ENCODE measurements around the gene CAPN5.

The CAPN5 gene

DNA sequence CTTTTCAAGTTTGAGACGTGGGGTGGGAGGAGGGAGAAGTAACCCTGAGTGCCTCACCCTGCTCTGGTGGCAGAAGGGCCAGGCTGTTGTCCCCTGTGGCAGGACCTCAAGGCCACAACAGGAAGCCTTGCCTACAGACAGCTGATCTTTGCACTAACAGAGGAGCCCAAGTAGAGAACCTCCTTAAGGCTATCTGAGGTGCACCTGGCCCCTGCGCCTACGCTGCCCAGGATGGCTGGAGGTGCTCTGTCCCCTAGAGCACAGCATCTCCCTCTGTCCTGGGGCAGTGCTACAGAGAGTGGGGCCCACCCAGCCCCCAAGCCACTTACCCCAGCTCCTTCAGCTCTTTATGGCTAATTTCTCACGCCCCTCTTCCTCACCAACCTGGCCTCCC lies 88.3 kb downstream of the CAPN5 start:
- peak in 3 of 10 donors; percentile 16 to 59 (median 51) for DNase-seq
- intact Hi-C loops (cut with DNase I): no loop called here

DNA sequence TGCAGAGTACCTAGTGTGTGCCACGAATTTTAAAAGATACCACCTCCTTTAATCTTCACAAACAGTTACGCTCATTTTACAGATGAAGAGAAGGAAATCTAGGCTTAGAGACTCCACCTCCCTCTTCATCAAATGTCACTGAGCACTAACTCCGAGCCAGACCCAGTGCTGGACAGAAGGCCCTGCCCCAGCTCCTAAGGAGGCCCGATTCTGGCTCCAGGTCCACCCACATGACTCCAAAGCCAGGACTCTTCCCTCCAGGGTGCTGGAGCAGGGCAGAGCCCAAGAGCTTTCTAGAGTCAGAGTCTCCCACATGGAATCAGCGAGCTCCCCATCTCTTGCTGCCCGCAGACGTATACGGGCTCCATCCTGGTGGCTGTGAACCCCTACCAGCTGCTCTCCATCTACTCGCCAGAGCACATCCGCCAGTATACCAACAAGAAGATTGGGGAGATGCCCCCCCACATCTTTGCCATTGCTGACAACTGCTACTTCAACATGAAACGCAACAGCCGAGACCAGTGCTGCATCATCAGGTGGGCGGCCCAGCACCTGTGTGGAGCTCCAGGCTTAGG lies 88.9 kb downstream of the CAPN5 start:
- intact Hi-C loops (cut with DNase I): no loop called here
- peak in 3 of 10 donors; percentile 50 to 70 (median 54) for DNase-seq

DNA sequence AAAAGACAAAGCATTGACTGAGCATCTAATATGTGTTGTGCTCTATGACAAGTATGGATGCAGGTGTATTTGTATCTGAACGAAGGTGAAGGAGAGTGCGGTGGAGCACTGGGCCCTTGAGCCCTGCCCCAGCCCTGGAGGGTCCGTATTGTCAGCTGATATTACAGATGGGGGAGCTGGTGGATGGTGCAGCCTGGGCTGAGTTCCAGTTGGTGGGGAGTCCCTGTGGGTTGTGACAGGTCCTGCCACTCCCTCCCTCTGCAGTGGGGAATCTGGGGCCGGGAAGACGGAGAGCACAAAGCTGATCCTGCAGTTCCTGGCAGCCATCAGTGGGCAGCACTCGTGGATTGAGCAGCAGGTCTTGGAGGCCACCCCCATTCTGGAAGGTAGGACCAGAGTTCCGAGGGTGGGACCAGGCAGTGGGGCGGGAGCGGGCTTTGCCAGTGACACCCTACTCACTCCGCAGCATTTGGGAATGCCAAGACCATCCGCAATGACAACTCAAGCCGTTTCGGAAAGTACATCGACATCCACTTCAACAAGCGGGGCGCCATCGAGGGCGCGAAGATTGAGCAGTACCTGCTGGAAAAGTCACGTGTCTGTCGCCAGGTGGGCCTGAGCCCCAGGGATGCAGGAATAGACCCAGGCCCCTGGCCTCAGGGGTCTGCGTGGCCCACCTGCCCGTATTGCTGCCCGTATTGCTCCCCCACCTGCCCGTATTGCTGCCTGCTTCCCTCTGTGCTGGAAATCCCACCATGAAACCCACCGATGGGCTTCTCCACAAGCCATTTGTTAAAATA lies 89.8 kb downstream of the CAPN5 start:
- DNase-seq: peak in 3 of 10 donors; percentile 48 to 64 (median 62)
- intact Hi-C loops (cut with DNase I): no loop called here

DNA sequence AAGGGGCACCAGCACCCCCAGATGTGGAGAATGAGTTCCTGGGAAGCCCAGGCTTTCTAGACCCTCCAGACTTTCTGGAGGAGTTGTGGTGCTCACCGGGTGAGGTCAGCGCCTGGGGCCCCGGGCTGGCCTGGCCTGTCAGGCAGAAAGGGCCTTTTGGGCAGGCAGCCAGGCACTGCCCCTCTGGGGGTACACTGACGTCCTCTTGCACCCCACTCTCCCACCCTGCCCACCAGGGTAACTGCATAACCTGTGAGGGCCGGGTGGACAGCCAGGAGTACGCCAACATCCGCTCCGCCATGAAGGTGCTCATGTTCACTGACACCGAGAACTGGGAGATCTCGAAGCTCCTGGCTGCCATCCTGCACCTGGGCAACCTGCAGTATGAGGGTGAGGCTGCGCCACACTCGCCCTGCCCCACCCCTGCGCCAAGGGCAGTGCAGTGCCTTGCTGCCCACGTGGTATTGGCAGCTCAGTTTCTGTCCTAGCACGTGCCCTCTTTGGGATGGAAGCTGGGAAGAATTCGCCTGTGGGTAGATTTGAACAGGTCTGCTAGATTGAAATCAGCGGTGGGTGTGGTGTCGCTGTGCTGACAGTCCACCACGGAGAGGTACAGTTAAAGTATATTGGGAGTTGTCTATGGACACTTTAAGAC lies 91.4 kb downstream of the CAPN5 start:
- peak in 3 of 10 donors; percentile 64 to 81 (median 77) for DNase-seq
- intact Hi-C loops (cut with DNase I): no loop called here

DNA sequence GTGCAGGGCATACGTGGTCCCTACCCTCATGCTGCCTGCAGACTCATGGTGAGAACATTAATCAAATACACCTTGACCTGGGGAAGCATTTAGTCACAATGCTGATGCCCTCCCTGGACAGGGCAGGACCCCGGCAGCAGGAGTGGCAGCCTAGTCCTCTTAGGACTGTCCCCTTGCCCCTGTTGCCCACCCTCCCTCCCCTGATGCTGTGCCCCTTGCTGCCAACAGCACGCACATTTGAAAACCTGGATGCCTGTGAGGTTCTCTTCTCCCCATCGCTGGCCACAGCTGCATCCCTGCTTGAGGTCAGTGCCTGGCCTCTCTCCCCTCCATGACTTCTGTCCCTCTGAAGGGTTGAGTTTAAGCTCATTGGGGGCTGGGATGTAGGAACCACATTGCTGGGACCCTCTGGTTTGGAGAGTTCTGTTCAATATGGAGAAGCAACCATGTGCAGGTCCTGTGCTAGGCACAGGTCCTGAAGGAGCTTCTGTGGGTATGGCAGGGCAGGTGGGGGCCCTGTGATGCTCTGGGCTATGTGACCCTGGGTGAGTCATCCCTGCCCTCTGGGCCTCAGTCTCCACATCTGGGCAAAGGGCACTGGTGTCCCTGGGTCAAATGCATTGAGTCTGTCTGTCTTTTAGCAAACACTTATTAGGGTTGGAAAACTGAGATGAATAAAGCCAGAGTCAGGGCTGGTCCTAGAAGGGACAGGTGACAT lies 92.6 kb downstream of the CAPN5 start:
- peak in 2 of 10 donors; percentile 58 to 61 for DNase-seq
- intact Hi-C loops (cut with DNase I): no loop called here

DNA sequence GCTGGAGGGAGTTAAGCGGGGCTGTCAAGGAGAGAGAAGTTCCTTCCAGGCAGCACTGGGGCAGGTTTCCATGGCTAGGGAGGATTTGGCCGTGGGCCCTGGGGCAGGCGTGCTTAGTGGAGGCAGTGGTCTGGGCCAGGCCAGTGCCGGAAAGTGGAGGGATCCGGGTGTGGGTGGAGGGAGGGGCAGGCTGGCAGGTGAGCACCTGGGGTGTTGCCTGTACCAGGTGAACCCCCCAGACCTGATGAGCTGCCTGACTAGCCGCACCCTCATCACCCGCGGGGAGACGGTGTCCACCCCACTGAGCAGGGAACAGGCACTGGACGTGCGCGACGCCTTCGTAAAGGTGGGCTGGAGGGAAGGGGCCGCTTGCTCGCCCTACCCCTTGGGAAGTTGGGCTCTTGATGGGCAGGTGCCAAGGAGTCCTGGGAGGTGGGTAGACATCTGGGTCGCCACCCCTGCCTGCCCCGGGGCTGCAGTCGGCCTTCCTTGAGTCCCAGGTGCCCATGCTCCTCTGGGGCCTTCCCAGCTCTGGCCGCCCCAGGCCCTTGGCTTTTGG lies 93.2 kb downstream of the CAPN5 start:
- intact Hi-C loops (cut with DNase I): no loop called here
- DNase-seq: peak in 3 of 10 donors; percentile 57 to 66 (median 62)

DNA sequence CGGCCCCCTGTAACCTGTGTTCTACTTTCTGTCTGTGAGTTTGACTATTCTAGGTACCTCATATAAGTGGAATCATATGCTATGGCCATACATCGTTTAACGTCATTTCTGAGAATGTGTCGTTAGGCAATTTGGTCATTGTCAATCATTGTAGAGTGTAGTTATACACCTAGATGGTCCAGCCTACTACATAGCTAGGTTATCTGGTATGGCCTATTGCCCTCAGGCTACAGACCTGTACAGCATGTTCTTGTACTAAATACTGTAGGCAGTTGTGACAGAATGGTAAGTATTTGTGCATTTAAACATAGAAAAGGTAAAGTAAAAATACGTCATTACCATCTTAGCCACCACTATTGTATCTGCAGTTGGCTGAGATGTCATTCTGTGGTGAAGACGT lies 96.5 kb downstream of the CAPN5 start:
- DNase-seq: no peak
- intact Hi-C loops (cut with DNase I): no loop called here

DNA sequence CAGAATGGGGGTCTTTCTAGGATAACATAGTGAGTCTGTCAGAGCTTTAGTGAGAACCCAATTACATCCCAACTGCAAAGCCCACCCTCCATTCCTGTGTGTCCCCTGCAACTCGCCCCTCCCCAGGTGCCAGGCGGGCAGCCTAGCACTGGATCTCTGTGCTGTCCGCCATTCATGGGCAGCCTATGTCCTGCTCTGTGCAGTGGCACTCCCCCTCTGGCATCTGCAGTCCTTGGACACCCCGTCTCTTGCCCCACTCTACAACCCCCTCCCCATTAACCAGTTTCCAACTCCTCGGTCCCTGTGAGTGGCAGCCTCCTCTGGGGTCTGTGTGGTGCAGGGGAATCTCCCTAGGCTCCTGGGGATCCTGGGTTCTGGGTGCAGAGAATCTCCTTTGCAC lies 98.3 kb downstream of the CAPN5 start:
- intact Hi-C loops (cut with DNase I): no loop called here
- peak in 3 of 10 donors; percentile 35 to 55 (median 38) for DNase-seq

DNA sequence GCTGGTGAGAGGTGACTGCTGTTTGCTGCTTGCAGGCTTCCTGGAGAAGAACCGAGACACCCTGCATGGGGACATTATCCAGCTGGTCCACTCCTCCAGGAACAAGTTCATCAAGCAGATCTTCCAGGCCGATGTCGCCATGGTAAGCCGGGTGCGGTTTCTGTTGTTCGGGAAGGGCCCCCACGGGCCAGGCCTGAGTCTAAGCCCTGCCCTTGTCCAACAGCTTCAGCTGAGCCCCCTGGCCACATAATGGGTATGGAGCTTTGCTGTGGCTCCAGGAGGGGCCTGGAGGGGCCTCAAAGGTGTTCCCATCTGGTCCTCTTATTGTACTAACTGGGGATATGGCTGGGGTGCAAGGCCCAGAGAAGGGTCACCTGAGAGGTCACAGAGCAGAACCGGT lies 99.2 kb downstream of the CAPN5 start:
- intact Hi-C loops (cut with DNase I): no loop called here
- peak in 2 of 10 donors; percentile 28 to 66 for DNase-seq

DNA sequence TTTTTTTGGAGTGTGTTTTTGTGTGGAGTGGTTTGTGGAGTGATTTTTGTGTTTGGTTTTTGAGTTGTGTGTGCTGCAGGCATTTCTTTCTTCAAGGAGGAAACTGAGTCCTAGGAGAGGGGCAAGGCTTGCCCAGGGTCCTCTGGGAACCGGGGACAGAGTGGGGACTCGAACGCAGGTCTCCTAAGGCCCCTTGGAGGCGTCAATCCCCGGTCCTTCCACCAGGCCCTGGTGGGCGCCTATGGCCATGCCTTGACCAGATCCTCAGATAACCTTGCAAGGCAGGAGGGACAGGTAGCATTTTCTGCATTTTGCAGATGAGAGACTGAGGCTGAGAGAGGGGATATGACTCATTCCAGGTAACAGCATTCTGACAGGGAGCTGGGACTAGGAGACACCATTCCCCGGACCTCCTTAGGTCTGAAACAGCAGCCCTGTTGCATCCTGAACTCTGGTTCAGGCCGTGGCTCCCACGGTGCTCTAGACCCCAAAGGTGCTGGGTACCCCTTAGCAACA lies 100.4 kb downstream of the CAPN5 start:
- peak in 2 of 10 donors; percentile 16 to 50 for DNase-seq
- intact Hi-C loops (cut with DNase I): no loop called here

DNA sequence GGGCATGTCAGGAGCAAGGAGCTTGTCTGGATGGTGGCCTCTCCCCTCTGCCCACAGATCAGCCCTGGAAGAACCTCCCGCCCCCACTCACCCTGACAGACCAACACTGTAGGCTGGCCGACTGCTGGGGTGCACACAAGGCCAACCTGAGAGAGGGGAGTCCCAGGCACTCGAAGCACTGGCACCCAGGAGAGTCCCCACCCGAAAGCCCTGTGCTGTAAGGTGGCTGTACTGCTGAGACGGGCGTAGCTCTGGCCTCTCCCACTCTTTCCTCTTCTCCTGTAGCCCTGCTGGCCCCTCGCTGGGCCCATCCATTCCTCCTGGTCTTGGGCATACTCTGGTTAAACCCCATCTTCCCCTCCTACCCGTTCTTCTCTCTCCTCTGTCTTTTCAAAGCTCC lies 101.0 kb downstream of the CAPN5 start:
- intact Hi-C loops (cut with DNase I): no loop called here

DNA sequence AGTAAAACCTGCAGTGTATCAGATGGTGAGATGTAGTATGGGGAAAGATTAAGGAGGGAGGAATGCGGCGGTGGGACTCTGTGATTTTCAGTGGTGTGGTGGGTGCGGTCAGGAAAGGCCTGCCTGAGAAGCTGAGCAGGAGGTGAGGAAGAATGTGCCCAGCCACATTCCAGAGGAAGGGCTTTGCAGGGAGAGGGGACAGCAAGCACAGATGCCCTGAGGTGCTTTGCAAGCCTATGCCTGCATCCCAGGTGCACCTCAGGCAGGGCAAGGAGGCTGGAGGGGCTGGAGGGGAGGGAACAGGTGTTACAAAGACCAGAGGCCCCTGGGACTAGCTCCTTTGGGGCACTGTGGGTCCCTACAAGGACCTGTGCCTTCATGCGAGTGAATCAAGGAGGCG lies 103.3 kb downstream of the CAPN5 start:
- peak in 3 of 10 donors; percentile 36 to 53 (median 37) for DNase-seq
- intact Hi-C loops (cut with DNase I): no loop called here

More for the DNA sequence above, 101.0 kb downstream of the CAPN5 start:
- DNase-seq: peak in 3 of 10 donors; percentile 14 to 52 (median 25)

DNA sequence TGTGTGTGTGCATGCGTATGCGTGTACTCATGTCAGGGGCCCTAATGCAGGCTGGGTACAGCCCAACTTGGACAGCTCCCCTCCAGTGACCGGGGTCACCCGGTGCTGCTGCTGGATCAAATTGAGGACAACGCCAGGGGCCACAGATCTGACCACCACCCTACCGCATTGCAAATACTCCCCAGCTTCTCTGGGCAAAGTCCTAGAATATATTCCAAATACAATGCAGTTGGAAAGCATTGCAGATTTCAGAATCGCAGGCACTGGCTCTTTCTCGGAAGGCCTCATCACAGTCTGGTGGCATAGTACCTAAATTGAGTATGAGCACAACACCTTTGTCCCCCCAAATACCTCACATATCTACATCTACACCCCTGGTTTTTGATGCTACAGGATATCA lies 104.5 kb downstream of the CAPN5 start:
- DNase-seq: peak in 3 of 10 donors; percentile 14 to 24 (median 18)
- intact Hi-C loops (cut with DNase I): no loop called here

DNA sequence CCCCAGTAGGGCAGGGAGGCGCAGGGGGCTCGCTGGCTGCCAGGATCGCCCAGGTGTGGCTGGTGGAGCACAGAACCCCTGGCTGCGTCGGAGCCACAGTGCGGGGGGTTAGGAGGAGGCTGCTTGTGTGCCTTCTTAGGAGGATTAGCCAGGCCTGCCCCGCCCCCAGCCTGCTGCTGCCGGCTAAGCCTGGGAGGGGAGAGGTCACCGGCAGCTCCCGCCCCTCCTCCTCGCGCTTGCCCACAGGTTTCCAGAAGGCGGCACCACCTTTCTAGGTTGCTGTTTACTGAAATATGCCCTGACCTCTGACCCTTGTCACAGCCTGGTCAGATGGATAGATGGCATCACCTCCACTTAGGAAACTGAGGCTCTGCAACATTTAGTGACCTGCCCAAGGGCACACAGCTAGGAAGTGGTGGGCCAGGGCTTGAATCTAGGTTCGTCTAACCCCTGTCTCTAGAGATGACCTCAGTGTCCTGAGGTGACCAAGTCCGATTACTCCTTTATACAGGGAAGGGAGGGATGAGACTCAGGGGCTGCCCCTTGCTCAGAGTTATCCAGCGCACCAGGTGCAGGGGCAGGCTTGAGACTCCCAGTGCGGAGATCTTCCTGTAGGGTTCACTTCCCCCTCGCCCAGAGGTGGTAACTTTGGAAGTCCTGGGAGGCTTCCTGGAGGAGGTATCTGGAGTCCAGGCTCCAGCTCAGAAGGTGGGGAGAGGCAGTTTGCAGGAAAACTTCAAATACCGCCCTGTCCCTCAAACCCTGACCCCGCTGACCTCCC lies 105.3 kb downstream of the CAPN5 start:
- intact Hi-C loops (cut with DNase I): no loop called here
- DNase-seq: peak in 2 of 10 donors; percentile 32 to 39

DNA sequence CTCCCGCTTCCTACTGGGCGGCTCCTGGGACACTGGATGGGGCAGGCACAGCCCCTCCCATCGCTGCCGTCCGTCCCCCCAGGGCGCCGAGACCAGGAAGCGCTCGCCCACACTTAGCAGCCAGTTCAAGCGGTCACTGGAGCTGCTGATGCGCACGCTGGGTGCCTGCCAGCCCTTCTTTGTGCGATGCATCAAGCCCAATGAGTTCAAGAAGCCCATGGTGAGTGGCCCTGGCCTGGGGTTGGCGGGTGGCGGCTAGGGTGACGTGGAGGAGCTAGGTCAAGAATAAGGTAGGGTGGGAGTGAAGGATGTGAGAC lies 105.9 kb downstream of the CAPN5 start:
- peak in 3 of 10 donors; percentile 66 to 72 (median 70) for DNase-seq
- intact Hi-C loops (cut with DNase I): no loop called here

DNA sequence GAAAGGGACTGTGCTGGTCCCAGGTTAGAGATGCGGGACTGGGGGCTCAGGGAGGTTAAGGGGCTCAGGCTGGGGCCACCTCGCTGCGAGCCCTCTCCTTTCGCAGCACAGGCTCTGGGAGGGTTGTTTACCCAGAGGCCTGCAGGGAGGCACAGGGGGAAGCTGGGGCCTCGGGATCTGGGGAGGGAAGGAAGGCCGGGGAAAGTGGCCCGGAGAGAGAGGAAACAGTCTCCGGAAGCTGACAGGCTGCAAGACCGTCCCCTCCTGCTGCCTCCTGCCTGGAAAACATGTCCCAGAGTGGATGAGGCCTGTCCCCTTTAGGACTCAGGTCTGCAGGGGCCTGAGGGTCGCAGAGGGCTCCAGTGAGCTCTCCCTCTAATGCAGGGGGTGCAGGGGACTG lies 106.7 kb downstream of the CAPN5 start:
- peak in 3 of 10 donors; percentile 49 to 75 (median 54) for DNase-seq
- intact Hi-C loops (cut with DNase I): no loop called here

DNA sequence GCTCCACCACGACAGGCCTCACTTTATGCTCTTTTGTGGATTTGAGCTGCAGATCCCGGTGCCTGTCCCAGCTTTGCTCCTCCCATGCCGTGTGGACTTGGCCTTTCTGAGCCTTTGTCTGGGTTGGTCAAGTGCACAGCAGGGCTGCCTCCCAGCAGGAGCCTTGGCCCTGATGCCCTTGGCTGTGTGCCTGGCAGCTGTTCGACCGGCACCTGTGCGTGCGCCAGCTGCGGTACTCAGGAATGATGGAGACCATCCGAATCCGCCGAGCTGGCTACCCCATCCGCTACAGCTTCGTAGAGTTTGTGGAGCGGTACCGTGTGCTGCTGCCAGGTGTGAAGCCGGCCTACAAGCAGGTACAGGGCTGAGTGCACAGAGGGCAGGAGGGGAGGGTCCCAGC lies 107.8 kb downstream of the CAPN5 start:
- intact Hi-C loops (cut with DNase I): no loop called here
- DNase-seq: peak in 2 of 10 donors; percentile 26 to 49

DNA sequence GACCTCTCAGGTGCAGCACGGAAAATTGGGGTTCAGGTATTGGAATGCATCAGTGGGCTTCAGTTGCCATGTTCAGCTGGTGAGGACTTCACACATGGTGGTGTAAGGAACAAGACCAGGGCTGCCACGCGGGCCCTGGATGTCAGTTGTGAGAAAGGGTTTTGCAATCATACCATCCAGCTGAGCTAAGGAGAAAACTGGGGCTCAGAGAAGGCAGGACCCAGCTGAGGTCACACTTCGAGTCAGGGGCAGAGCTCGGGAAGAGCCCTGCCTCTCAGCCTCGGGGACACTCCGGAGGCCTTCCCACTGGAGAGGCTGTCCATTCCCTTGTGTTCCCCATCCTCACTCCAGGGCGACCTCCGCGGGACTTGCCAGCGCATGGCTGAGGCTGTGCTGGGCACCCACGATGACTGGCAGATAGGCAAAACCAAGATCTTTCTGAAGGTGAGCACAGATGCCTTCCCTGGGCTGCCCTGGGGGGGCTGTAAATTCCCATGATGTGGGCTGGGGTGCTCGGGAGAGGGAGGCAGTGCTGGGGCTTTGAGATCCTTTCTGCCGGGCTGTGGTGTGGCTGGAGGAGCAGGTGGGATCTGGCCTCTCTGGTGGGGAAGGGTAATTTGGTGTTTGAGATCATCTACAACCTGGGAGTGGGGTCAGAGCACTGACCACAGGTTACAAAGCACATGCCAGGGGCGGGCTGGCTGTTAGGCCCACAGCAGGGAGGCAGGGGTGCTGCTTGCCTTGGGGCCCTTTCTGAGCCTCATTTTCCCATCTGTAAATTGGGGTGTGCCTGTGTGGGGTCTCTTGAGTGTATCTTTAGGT lies 108.5 kb downstream of the CAPN5 start:
- DNase-seq: peak in 3 of 10 donors; percentile 48 to 88 (median 67)
- intact Hi-C loops (cut with DNase I): no loop called here

All from posterior cingulate gyrus (tissue), 11 donors.